A549 (cell line): ENCODE results near the gene GALC. TPM values are rescaled to one million over a fixed set of nuclear protein-coding genes. Genes with fewer than 3 reads are reported as not detected.

Experiments
- ATAC-seq, 2 experiments: fragments of 200-7000 bp in 1 of 2; fragments of >200 bp in 1 of 2; cut with Nextera tagmentation in 1 of 2; cut with Tn5 transposase in 1 of 2; 3 replicates each; pipeline versions ENCODE4 v1.8.0 to v1.9.1; 2018 to 2020; ENCODE audit warnings: mild to moderate bottlenecking in 1 of 2, moderate library complexity in 1 of 2
- CTCF ChIA-PET: fragments of 300-600 bp; sonication (Branson Sonifier 250); formaldehyde crosslinking; extraction: SDS; loops from one replicate; lab custom pipeline; 2021; ENCODE audit warnings: antibody characterized with exemption, inconsistent platforms; lab: Yijun Ruan, JAX
- POLR2A ChIA-PET: fragments of 350-600 bp; formaldehyde crosslinking; extraction: SDS; loops from one replicate; lab custom pipeline; 2021; ENCODE audit warnings: antibody characterized with exemption, inconsistent platforms; lab: Yijun Ruan, JAX
- DNase-seq, 2 experiments: peaks; one replicate each; pipeline versions ENCODE4 v3.0.0 to v3.0.0-alpha.2; 2011 to 2016; ENCODE audit warnings: low read depth in 1 of 2, low spot score in 1 of 2
- FAIRE-seq: peaks from 2 replicates; lab custom pipeline; 2011; peaks lifted over from hg19 to GRCh38; lab: Jason Lieb, UNC
- H3K27ac ChIP-seq, 2 experiments: fragments of >200 bp; sonication (Bioruptor Twin); formaldehyde crosslinking; 3 replicates each; pipeline ENCODE4 v1.5.1; 2016 to 2017
- H3K4me1 ChIP-seq: fragments of >200 bp; sonication (Bioruptor Twin); formaldehyde crosslinking; 3 replicates; pipeline ENCODE4 v1.6.1; 2016
- H3K4me2 ChIP-seq: fragments of >200 bp; sonication (Bioruptor Twin); formaldehyde crosslinking; 3 replicates; pipeline ENCODE4 v1.6.1; 2016
- H3K4me3 ChIP-seq: fragments of >200 bp; sonication (Bioruptor Twin); formaldehyde crosslinking; 3 replicates; pipeline ENCODE4 v1.5.1; 2016
- H3K9me3 ChIP-seq: fragments of >200 bp; sonication (Bioruptor Twin); formaldehyde crosslinking; 3 replicates; pipeline ENCODE4 v1.6.1; 2016
- ATOH8 ChIP-seq: fragments of 250-450 bp; sonication (Bioruptor Pico); IDR thresholded peaks from 2 replicates; pipeline ENCODE4 v1.5.0; 2020; ENCODE audit warnings: low read depth, mild to moderate bottlenecking, moderate library complexity
- CBX2 ChIP-seq: fragments of 200-600 bp; sonication (generic); IDR thresholded peaks from 2 replicates; pipeline ENCODE4 v1.6.1; 2016; ENCODE audit warnings: low read depth, mild to moderate bottlenecking, borderline replicate concordance
- CBX8 ChIP-seq: fragments of 200-600 bp; sonication (generic); IDR thresholded peaks from 2 replicates; pipeline ENCODE4 v1.6.1; 2016
- CHD4 ChIP-seq: fragments of 200-600 bp; sonication (generic); IDR thresholded peaks from 2 replicates; pipeline ENCODE4 v1.6.1; 2016; ENCODE audit warnings: antibody characterized with exemption, mild to moderate bottlenecking, borderline replicate concordance
- CTCF ChIP-seq: fragments of >200 bp; sonication (Bioruptor Twin); formaldehyde crosslinking; IDR thresholded peaks from 3 replicates; pipeline ENCODE4 v1.5.1; 2016
- E2F6 ChIP-seq: IDR thresholded peaks from 2 replicates; pipeline ENCODE4 v1.6.1; 2012; ENCODE audit warnings: low read depth, borderline replicate concordance
- ESRRA ChIP-seq: fragments of 150-350 bp; IDR thresholded peaks from 2 replicates; pipeline ENCODE4 v1.6.1; 2014; ENCODE audit warnings: mild to moderate bottlenecking, low read length, borderline replicate concordance
- FOSB ChIP-seq: fragments of 250-450 bp; sonication (Bioruptor Pico); IDR thresholded peaks from 2 replicates; pipeline ENCODE4 v1.5.0; 2020; ENCODE audit warnings: mild to moderate bottlenecking, moderate library complexity
- GATA3 ChIP-seq: IDR thresholded peaks from 2 replicates; pipeline ENCODE4 v1.6.1; 2012; ENCODE audit warnings: borderline replicate concordance
- HES2 ChIP-seq: fragments of >200 bp; sonication (Bioruptor Twin); formaldehyde crosslinking; IDR thresholded peaks from 2 replicates; pipeline ENCODE4 v1.6.1; 2016
- HEYL ChIP-seq: fragments of 250-450 bp; sonication (Bioruptor Pico); IDR thresholded peaks from 2 replicates; pipeline ENCODE4 v1.8.0; 2021; ENCODE audit warnings: mild to moderate bottlenecking, moderate library complexity
- HMGXB4 ChIP-seq: fragments of 250-450 bp; sonication (Bioruptor Pico); IDR thresholded peaks from 2 replicates; pipeline ENCODE4 v1.5.0; 2021; ENCODE audit warnings: mild to moderate bottlenecking, moderate library complexity, borderline replicate concordance
- HOXB13 ChIP-seq: fragments of 250-450 bp; sonication (Bioruptor Pico); IDR thresholded peaks from 2 replicates; pipeline ENCODE4 v1.5.0; 2020; ENCODE audit warnings: low read depth, mild to moderate bottlenecking, moderate library complexity
- JUNB ChIP-seq: fragments of >200 bp; sonication (Bioruptor Twin); formaldehyde crosslinking; IDR thresholded peaks from 2 replicates; pipeline ENCODE4 v1.6.1; 2016
- MAX ChIP-seq: IDR thresholded peaks from 2 replicates; pipeline ENCODE4 v1.6.1; 2012
- MAZ ChIP-seq: fragments of 150-350 bp; IDR thresholded peaks from 2 replicates; pipeline ENCODE4 v1.6.1; 2014; ENCODE audit warnings: antibody characterized with exemption, low read depth, low read length, borderline replicate concordance
- NFE2L2 ChIP-seq: fragments of 150-350 bp; conservative IDR thresholded peaks from 2 replicates; pipeline ENCODE4 v1.6.1; 2014; ENCODE audit warnings: low read length
- NPAS2 ChIP-seq: fragments of 250-450 bp; sonication (Bioruptor Pico); IDR thresholded peaks from 2 replicates; pipeline ENCODE4 v1.8.0; 2022; ENCODE audit warnings: mild to moderate bottlenecking, moderate library complexity, borderline replicate concordance
- NR3C1 ChIP-seq: fragments of >200 bp; sonication (Bioruptor Twin); formaldehyde crosslinking; IDR thresholded peaks from 3 replicates; pipeline ENCODE4 v1.6.1; 2017
- PBX3 ChIP-seq: IDR thresholded peaks from 2 replicates; pipeline ENCODE4 v1.6.1; 2012
- PHF8 ChIP-seq: fragments of 200-600 bp; sonication (generic); IDR thresholded peaks from 2 replicates; pipeline ENCODE4 v1.6.1; 2016; ENCODE audit warnings: low read depth, mild to moderate bottlenecking, antibody characterized with exemption, moderate library complexity, borderline replicate concordance
- POLR2A ChIP-seq: IDR thresholded peaks from 2 replicates; pipeline ENCODE4 v1.6.1; 2012; ENCODE audit warnings: mild to moderate bottlenecking, low read length
- RARB ChIP-seq: fragments of 250-450 bp; sonication (Bioruptor Pico); IDR thresholded peaks from 2 replicates; pipeline ENCODE4 v1.8.0; 2021; ENCODE audit warnings: mild to moderate bottlenecking, moderate library complexity
- RCOR1 ChIP-seq: fragments of 150-350 bp; IDR thresholded peaks from 2 replicates; pipeline ENCODE4 v1.6.1; 2014; ENCODE audit warnings: antibody characterized with exemption, low read length, low read depth
- SREBF2 ChIP-seq: fragments of 450-650 bp; IDR thresholded peaks from 2 replicates; pipeline ENCODE4 v1.6.1; 2014; ENCODE audit warnings: mild to moderate bottlenecking, moderate library complexity
- TP53 ChIP-seq: fragments of 250-450 bp; sonication (Bioruptor Pico); IDR thresholded peaks from 2 replicates; pipeline ENCODE4 v1.5.0; 2021; ENCODE audit warnings: mild to moderate bottlenecking, moderate library complexity
- ZFP36 ChIP-seq: fragments of 450-650 bp; IDR thresholded peaks from 2 replicates; pipeline ENCODE4 v1.6.1; 2014; ENCODE audit warnings: borderline replicate concordance; ENCODE audit not compliant: partially characterized antibody
- WGBS: methylation state at CpG from one replicate; pipeline ENCODE4 v1.1.6; 2017; ENCODE audit errors: missing lambda C conversion rate; 5-methylcytosine and 5-hydroxymethylcytosine counted together
- polyA plus RNA-seq, 4 experiments: library from polyadenylated mRNA; depleted of rRNA in 3 of 4; stranded (reverse); fragments of >200 nt; fragmentation: RNase III in 1 of 4; extraction: RNeasy Plus Mini Kit Qiagen cat#74134 plus additional on column Dnase treatment in 1 of 4; gene quantifications; 2 replicates in 3 of 4; 3 replicates in 1 of 4; pipeline ENCODE4 v1.2.3, GENCODE V29; 2011 to 2017

Gene GALC
- polyA plus RNA-seq, 2 of the 4 experiments (the other 2 are of a cell fraction), result 15.5 to 38.3 TPM

GRCh38 chr14:87994974-87995373 lies 2.0 kb upstream of the GALC start:
- Histone ChIP-seq H3K4me2 (no peak overlapping the region), H3K4me1 (0 out of 3 replicates have a peak, but pooled peaks cover 6% of the 10 kb centered on the region), H3K4me3 (no peak overlapping the region)
- CTCF ChIA-PET, result interaction anchor here (1.8 kb wide), 1 partner anchor 19 kb away, joined by 14 read pairs; no protein-coding TSS in a partner anchor
- ATAC-seq, result no peak
- TF ChIP-seq HOXB13 (CRISPR knock-in tag) (no peak), CBX8 (no peak), ATOH8 (CRISPR knock-in tag) (no peak), HMGXB4 (no peak), NPAS2 (CRISPR knock-in tag) (no peak), FOSB (CRISPR knock-in tag) (no peak), E2F6 (no peak), NFE2L2 (no peak), RARB (CRISPR knock-in tag) (no peak), HEYL (no peak), POLR2A (no peak), TP53 (no peak), MAX (no peak), RCOR1 (no peak), PHF8 (no peak), SREBF2 (no peak), CTCF (no peak), JUNB (no peak), ESRRA (no peak)
- TF ChIP-seq, all 56 proteins: peak for 0
- 83% methylated on average over 6 of the region's 6 CpGs for WGBS
- FAIRE-seq (no peak), DNase-seq (no peak)
- Histone ChIP-seq H3K9me3 (no peaks in the 10 kb centered on the region), H3K27ac (no peak overlapping the region)
- POLR2A ChIA-PET, result no interaction called here

GRCh38 chr14:87992346-87992717 lies 650 bp downstream of the GALC start:
- ChIA-PET CTCF (interaction anchor here (1.0 to 1.6 kb wide), 2 partner anchors 47 to 399 kb away, joined by 3 read pairs; no protein-coding TSS in a partner anchor), POLR2A (interaction anchor here (1.0 kb wide), 1 partner anchor 9 kb away, joined by 3 read pairs; no protein-coding TSS in a partner anchor)
- Histone ChIP-seq H3K27ac (peak overlapping the region; percentile 84 to 97), H3K4me3 (peak overlapping the region; percentile 64), H3K4me1 (0 out of 3 replicates have a peak, but pooled peaks cover 6% of the 10 kb centered on the region), H3K9me3 (no peaks in the 10 kb centered on the region), H3K4me2 (peak overlapping the region; percentile 71)
- FAIRE-seq (no peak), ATAC-seq (peak in 1 of 2 experiments; percentile 9; a peak in 3 of 6 replicates), DNase-seq (peak in 1 of 2 experiments; percentile 3)
- WGBS, result 73% methylated on average over 20 of the region's 20 CpGs
- TF ChIP-seq HMGXB4 (no peak), HES2 (no peak), MAX (no peak), CBX2 (no peak), PBX3 (no peak), MAZ (no peak), JUNB (no peak), HOXB13 (CRISPR knock-in tag) (no peak), RCOR1 (no peak), ZFP36 (no peak), CHD4 (no peak), NR3C1 (no peak), FOSB (CRISPR knock-in tag) (no peak), GATA3 (no peak), ATOH8 (CRISPR knock-in tag) (no peak)
